ENCODE data around the gene PISD.
A peak's percentile ranks its signal among the peaks of the same experiment; 100 is the strongest.

The PISD gene

GRCh38 chr22:31628969-31629708 is 32.9 kb downstream of the PISD start (continued):
- TF ChIP-seq ZNF423 (tag by site-specific recombination; IDR thresholded peaks at IDR 0.05) (no peak), ZNF155 (tag by site-specific recombination; IDR thresholded peaks at IDR 0.05) (no peak), ZFP3 (tag by site-specific recombination; IDR thresholded peaks at IDR 0.05; ENCODE audit: low read depth) (no peak), ZNF138 (tag by site-specific recombination; IDR thresholded peaks at IDR 0.05; ENCODE audit: borderline replicate concordance) (no peak), ZNF768 (tag by site-specific recombination; IDR thresholded peaks at IDR 0.05) (no peak), ZBTB49 (tag by site-specific recombination; IDR thresholded peaks at IDR 0.05; ENCODE audit: low read depth) (no peak), ZNF555 (tag by site-specific recombination; conservative IDR thresholded peaks at IDR 0.05) (no peak), ZNF148 (tag by site-specific recombination; IDR thresholded peaks at IDR 0.05; ENCODE audit: borderline replicate concordance) (no peak), BCL11A (tag by site-specific recombination; IDR thresholded peaks at IDR 0.05; ENCODE audit: low read depth) (no peak), FEZF1 (tag by site-specific recombination; IDR thresholded peaks at IDR 0.05) (no peak), ZNF510 (tag by site-specific recombination; IDR thresholded peaks at IDR 0.05; ENCODE audit: insufficient replicate concordance) (no peak), ZSCAN5A (tag by site-specific recombination; IDR thresholded peaks at IDR 0.05) (no peak), ZXDB (tag by site-specific recombination; IDR thresholded peaks at IDR 0.05) (no peak), ZNF157 (tag by site-specific recombination; IDR thresholded peaks at IDR 0.05) (peak; percentile 44; the same call in 1 of the 2 replicates), BCL11B (tag by site-specific recombination; IDR thresholded peaks at IDR 0.05; ENCODE audit: low read depth) (no peak), ZNF670 (tag by site-specific recombination; IDR thresholded peaks at IDR 0.05; ENCODE audit: low read depth) (peak; percentile 70; the same call in 1 of the 2 replicates), ZNF2 (tag by site-specific recombination; IDR thresholded peaks at IDR 0.05) (peak; percentile 67; the same call in 1 of the 2 replicates), ZNF707 (tag by site-specific recombination; IDR thresholded peaks at IDR 0.05) (no peak), IKZF3 (tag by site-specific recombination; IDR thresholded peaks at IDR 0.05) (no peak), ZNF404 (tag by site-specific recombination; IDR thresholded peaks at IDR 0.05) (no peak), ZSCAN18 (tag by site-specific recombination; IDR thresholded peaks at IDR 0.05) (no peak), MYNN (tag by site-specific recombination; IDR thresholded peaks at IDR 0.05; ENCODE audit: borderline replicate concordance) (no peak), REPIN1 (tag by site-specific recombination; IDR thresholded peaks at IDR 0.05; ENCODE audit: low read depth) (no peak), ZNF776 (tag by site-specific recombination; IDR thresholded peaks at IDR 0.05; ENCODE audit: borderline replicate concordance) (no peak), ZSCAN23 (tag by site-specific recombination; IDR thresholded peaks at IDR 0.05) (0 out of 2 replicates have a peak, but pooled peaks have one; percentile 33), ZNF585B (tag by site-specific recombination; IDR thresholded peaks at IDR 0.05) (no peak), ZNF629 (tag by site-specific recombination; IDR thresholded peaks at IDR 0.05) (no peak)
- TF ChIP-seq, protein P1, sequence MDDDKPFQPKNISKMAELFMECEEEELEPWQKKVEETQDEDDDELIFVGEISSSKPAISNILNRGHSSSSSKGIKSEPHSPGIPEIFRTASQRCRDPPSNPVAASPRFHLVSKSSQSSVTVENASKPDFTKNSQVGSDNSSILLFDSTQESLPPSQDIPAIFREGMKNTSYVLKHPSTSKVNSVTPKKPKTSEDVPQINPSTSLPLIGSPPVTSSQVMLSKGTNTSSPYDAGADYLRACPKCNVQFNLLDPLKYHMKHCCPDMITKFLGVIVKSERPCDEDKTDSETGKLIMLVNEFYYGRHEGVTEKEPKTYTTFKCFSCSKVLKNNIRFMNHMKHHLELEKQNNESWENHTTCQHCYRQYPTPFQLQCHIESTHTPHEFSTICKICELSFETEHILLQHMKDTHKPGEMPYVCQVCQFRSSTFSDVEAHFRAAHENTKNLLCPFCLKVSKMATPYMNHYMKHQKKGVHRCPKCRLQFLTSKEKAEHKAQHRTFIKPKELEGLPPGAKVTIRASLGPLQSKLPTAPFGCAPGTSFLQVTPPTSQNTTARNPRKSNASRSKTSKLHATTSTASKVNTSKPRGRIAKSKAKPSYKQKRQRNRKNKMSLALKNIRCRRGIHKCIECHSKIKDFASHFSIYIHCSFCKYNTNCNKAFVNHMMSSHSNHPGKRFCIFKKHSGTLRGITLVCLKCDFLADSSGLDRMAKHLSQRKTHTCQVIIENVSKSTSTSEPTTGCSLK (tag by site-specific recombination; IDR thresholded peaks at IDR 0.05): no peak
- TF ChIP-seq, protein P2, sequence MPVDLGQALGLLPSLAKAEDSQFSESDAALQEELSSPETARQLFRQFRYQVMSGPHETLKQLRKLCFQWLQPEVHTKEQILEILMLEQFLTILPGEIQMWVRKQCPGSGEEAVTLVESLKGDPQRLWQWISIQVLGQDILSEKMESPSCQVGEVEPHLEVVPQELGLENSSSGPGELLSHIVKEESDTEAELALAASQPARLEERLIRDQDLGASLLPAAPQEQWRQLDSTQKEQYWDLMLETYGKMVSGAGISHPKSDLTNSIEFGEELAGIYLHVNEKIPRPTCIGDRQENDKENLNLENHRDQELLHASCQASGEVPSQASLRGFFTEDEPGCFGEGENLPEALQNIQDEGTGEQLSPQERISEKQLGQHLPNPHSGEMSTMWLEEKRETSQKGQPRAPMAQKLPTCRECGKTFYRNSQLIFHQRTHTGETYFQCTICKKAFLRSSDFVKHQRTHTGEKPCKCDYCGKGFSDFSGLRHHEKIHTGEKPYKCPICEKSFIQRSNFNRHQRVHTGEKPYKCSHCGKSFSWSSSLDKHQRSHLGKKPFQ (tag by site-specific recombination; IDR thresholded peaks at IDR 0.05): peak; percentile 86
